Fibroblast of the aortic adventitia (primary cell): Measurements from ENCODE around the gene FKBP3. TPM values are rescaled to one million over a fixed set of nuclear protein-coding genes. Genes with fewer than 3 reads are reported as not detected.

Experiments
- DNase-seq: peaks from one replicate; pipeline ENCODE4 v3.0.0-alpha.2; 2010; ENCODE audit warnings: low read depth
- H3K4me3 ChIP-seq: 2 replicates; pipeline ENCODE4 v1.5.1; 2011; ENCODE audit warnings: low read depth, mild to moderate bottlenecking, control low read depth, low read length, moderate library complexity
- CTCF ChIP-seq: IDR thresholded peaks from 2 replicates; pipeline ENCODE4 v1.5.1; 2011; ENCODE audit warnings: mild to moderate bottlenecking, low read length, control low read depth, inconsistent platforms; ENCODE audit not compliant: insufficient read depth
- total RNA-seq: library from RNA; depleted of rRNA; stranded (reverse); fragments of >200 nt; gene quantifications from 2 replicates; pipeline ENCODE4 v1.2.3, GENCODE V29; 2012; ENCODE audit warnings: low replicate concordance

The FKBP3 gene
- total RNA-seq, 1 donor: 41.3 TPM

- no peak overlapping the region for H3K4me3 ChIP-seq
- DNase-seq: no peak
- no peak for TF ChIP-seq CTCF
Observed at GRCh38 chr14:45118594-45118993, 15.7 kb downstream of the FKBP3 start.

GRCh38 chr14:45114327-45114726 lies 20.0 kb downstream of the FKBP3 start:
- no peak overlapping the region for H3K4me3 ChIP-seq
- no peak for DNase-seq
- TF ChIP-seq CTCF: no peak

- peak; percentile 9 for DNase-seq
- H3K4me3 ChIP-seq: no peak overlapping the region
- no peak for TF ChIP-seq CTCF
Observed at GRCh38 chr14:45112896-45113781, 21.1 kb downstream of the FKBP3 start.

GRCh38 chr14:45104561-45104960 lies 29.7 kb downstream of the FKBP3 start:
- no peak overlapping the region for H3K4me3 ChIP-seq
- no peak for TF ChIP-seq CTCF
- DNase-seq: no peak

- no peak overlapping the region for H3K4me3 ChIP-seq
- TF ChIP-seq CTCF: no peak
- DNase-seq: no peak
Observed at GRCh38 chr14:45103806-45104205, 30.5 kb downstream of the FKBP3 start.

- no peak for DNase-seq
- H3K4me3 ChIP-seq: no peak overlapping the region
- no peak for TF ChIP-seq CTCF
Observed at GRCh38 chr14:45096218-45096617, 38.1 kb downstream of the FKBP3 start.
